ENCODE results near the gene TIAL1.

GRCh38 chr10:119588071-119588470 is 8.7 kb downstream of the TIAL1 start:
- no peak for TF ChIP-seq POLR2A (IDR thresholded peaks at IDR 0.05; ENCODE audit: borderline replicate concordance, extremely low read depth, insufficient read depth, insufficient read length)
- TF ChIP-seq CTCF (IDR thresholded peaks at IDR 0.05 in 2 of 3, conservative IDR thresholded peaks at IDR 0.05 in 1 of 3; ENCODE audit: borderline replicate concordance in 1 of 3, insufficient read depth in 1 of 3, low read depth in 2 of 3, low read length in 2 of 3) = no peak
- TF ChIP-seq FOSL1 (IDR thresholded peaks at IDR 0.05; ENCODE audit: low read depth) = no peak
- no peak for TF ChIP-seq MAX (IDR thresholded peaks at IDR 0.05)
- no peak for TF ChIP-seq ZFX (IDR thresholded peaks at IDR 0.05)
